NCI-H460 (cell line): Measurements from ENCODE around the gene USP16. TPM values are rescaled to one million over a fixed set of nuclear protein-coding genes. Genes with fewer than 3 reads are reported as not detected.
A peak's percentile ranks its signal among the peaks of the same experiment; 100 is the strongest.

Source experiments
- DNase-seq: peaks from one replicate; pipeline ENCODE4 v3.0.0-alpha.2; 2016; ENCODE audit warnings: low read depth; ENCODE audit errors: extremely low read depth
- total RNA-seq: library from RNA; depleted of rRNA; stranded (reverse); fragments of >200 nt; shearing (Covaris generic); gene quantifications from 2 replicates; pipeline ENCODE4 v1.2.3, GENCODE V29; 2014; rRNA removed

Gene USP16
- total RNA-seq, 1 experiment from 2014 or later: 45.6 TPM

DNA sequence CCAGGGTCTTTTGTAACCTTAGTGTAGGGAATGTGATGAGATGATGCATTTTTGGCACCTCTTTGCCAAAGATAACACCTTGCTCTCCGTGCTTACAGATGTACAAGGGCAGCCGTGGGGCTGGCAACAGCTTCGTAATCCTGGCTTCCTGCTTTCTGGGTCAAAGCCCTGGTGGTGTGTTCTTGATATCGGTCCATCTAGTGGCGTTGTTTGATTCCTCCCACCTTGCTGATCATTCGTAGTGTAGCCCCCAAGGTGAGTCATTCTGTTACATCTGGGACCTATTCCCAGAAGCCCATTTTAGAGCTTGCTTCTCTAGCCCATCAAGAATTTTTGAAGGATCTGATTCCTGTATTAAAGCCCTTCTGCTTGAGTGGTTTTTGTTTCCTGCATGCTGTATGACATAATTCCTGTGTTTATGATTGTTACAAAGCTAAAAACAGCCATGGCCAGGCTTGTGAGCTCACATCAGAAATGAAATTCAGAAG lies 56.0 kb downstream of the USP16 start:
- DNase-seq: peak; percentile 50

GRCh38 chr21:29082046-29082815 lies 57.8 kb downstream of the USP16 start:
- DNase-seq: no peak

- DNase-seq: no peak
Observed at GRCh38 chr21:29083306-29083705, 58.8 kb downstream of the USP16 start.

GRCh38 chr21:29084372-29084771 lies 59.9 kb downstream of the USP16 start:
- no peak for DNase-seq

GRCh38 chr21:29085106-29085752 lies 60.8 kb downstream of the USP16 start:
- DNase-seq: no peak

GRCh38 chr21:29091033-29091432 lies 66.6 kb downstream of the USP16 start:
- DNase-seq: no peak

- no peak for DNase-seq
Observed at GRCh38 chr21:29092102-29092959, 67.9 kb downstream of the USP16 start.

DNA sequence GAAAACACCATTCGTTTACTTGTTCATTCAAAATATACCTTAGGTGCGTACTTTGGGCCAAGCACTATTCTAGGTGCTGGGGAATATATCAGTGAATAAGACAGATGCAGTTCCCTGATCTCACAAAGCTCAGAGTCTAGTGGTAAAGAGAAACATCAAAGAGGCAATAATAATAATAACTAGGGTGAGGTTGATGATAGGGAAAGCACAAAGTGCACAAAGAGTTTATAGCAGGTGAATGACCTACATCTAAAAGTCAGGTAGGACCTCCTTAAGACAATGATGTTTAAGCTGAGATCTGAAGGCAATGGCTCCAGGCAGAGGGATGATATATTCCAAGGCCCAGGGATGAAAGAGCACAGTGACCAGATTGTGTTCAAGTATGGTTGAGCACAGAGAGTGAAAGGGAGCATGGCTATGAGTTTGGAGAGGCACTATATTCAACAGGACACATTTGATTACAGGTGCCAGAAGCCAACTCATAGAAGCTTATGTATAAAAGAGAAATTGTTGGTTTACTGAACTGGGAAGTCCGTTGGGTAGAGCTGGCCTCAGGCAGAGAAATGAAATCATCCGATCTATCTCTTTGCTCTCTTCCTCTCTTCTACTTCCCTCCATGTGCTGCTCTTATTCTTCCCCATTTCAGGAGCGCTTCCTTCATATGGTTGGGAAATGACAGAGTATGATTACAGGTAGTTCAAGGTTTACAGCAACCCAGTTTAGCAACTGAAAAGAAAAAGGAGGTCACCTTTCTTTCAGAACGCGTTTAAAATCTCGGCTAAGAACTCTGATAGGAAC lies 71.9 kb downstream of the USP16 start:
- DNase-seq: no peak

DNA sequence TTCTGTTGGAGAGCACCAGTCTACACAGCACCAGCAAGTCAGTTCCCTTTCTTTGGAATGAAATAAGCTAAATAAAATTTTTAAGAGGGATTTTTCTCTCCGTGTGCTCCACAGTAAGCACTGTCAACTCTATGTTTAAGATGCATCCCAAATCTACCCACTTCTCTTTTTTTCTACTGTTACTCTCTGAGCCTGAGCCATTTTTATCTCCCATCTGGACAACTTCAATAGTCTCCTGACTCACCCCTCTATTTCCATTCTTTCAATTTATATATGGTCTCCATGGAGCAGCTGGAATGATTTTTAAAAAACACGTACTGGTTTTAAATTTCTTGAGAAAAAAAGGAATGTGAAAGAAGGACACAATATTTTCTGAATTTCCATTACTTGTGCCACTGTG lies 73.7 kb downstream of the USP16 start:
- DNase-seq: no peak

GRCh38 chr21:29102791-29103257 lies 78.4 kb downstream of the USP16 start:
- no peak for DNase-seq

Other genes with a start within 250 kb of the USP16 start
- gene LTN1, start 31.8 kb upstream of the USP16 start, total RNA-seq: 16.8 and 17.0 TPM in 2 replicates
- gene RWDD2B, start 5.3 kb upstream of the USP16 start, total RNA-seq: 14.1 and 16.3 TPM in 2 replicates
- gene CCT8, start 49.0 kb downstream of the USP16 start, total RNA-seq: 220 and 222 TPM in 2 replicates
- 1.3 TPM in 1 of 2 replicates, not detected in the other for gene MAP3K7CL, start 106.0 kb downstream of the USP16 start, total RNA-seq